HG03521 (cell line): ENCODE data around the gene NAA15.
"Not testable (repeated sequence)": the region's sequence is repeated elsewhere in the genome, so short reads cannot be mapped to it uniquely, and the experiment has no call there.

Source experiments
- ATAC-seq: cut with Tn5 transposase; IDR thresholded peaks from one replicate; pipeline ENCODE4 v1.9.1; 2021; ENCODE audit warnings: mild to moderate bottlenecking, moderate library complexity; ENCODE audit not compliant: unreplicated experiment

NAA15 gene

GRCh38 chr4:139301113-139301820 lies at the start of gene NAA15:
TSS of gene NAA15 (plus strand) at chr4:139301505. CDS start at chr4:139301778, 273 bp downstream.
- ATAC-seq = peak; percentile 82

GRCh38 chr4:139253046-139253445 lies 48.3 kb upstream of the NAA15 start:
- no peak for ATAC-seq

- no peak for ATAC-seq
Observed at GRCh38 chr4:139253713-139254112, 47.6 kb upstream of the NAA15 start.

- ATAC-seq = not testable (repeated sequence)
Observed at GRCh38 chr4:139255581-139255980, 45.7 kb upstream of the NAA15 start.

GRCh38 chr4:139256349-139256748 lies 45.0 kb upstream of the NAA15 start:
- ATAC-seq = no peak

- ATAC-seq = no peak
Observed at GRCh38 chr4:139265654-139266053, 35.7 kb upstream of the NAA15 start.

GRCh38 chr4:139266208-139266582 lies 35.1 kb upstream of the NAA15 start:
- ATAC-seq = no peak

GRCh38 chr4:139266583-139267257 lies 34.6 kb upstream of the NAA15 start:
- peak; percentile 97 for ATAC-seq

- ATAC-seq = no peak
Observed at GRCh38 chr4:139267301-139267700, 34.0 kb upstream of the NAA15 start.

GRCh38 chr4:139273835-139274234 lies 27.5 kb upstream of the NAA15 start:
- no peak for ATAC-seq

GRCh38 chr4:139274790-139275189 lies 26.5 kb upstream of the NAA15 start:
- no peak for ATAC-seq

- no peak for ATAC-seq
Observed at GRCh38 chr4:139275281-139275735, 26.0 kb upstream of the NAA15 start.

- ATAC-seq = no peak
Observed at GRCh38 chr4:139278485-139278884, 22.8 kb upstream of the NAA15 start.

GRCh38 chr4:139278912-139279759 lies 22.2 kb upstream of the NAA15 start:
- ATAC-seq = no peak

GRCh38 chr4:139279760-139280620 lies 21.3 kb upstream of the NAA15 start, which contains the start of gene MGARP:
TSS of gene MGARP (minus strand) at chr4:139280225. CDS start at chr4:139280158, 67 bp downstream.
- no peak for ATAC-seq

GRCh38 chr4:139282065-139282720 lies 19.1 kb upstream of the NAA15 start:
- no peak for ATAC-seq

- ATAC-seq = no peak
Observed at GRCh38 chr4:139282721-139283075, 18.6 kb upstream of the NAA15 start.

- ATAC-seq = no peak
Observed at GRCh38 chr4:139286186-139286698, 15.1 kb upstream of the NAA15 start.

GRCh38 chr4:139295206-139295941 lies 5.9 kb upstream of the NAA15 start:
- peak; percentile 95 for ATAC-seq
